ENCODE data around the gene CMTM8.

Gene CMTM8

DNA sequence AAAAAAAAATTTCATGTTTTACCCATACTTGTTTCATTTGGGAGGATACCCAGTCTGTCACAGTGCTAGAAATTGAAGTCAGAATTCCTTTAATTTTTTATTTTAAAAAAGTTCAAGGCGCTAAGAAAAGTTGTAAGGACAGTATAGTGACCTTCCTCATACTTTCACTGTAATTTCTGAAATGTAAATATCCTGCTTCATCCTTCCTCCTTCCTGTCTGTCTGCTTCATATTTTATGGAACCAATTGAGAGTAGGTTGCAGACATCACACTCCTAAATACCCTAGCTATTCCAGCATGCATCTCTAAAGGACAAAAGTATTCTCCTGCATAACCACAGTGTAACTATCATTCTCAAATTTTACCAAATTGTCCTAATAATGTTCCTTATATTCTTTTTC, 35.8 kb downstream of the CMTM8 start:
- WGBS: no CpG with 5 or more reads among the region's 1 CpG
- no peak for DNase-seq
- Histone ChIP-seq H3K79me1 (replicated peaks; ENCODE audit: low read length, poor library complexity, severe bottlenecking) (peaks cover 19% of the 10 kb centered on the region), H3K4me3 (ENCODE audit: insufficient read depth in 1 of 2, low read depth in 1 of 2, low read length in 2 of 2) (no peak overlapping the region), H3K18ac (ENCODE audit: low read depth in 1 of 2, low read length in 2 of 2) (no peak overlapping the region), H2BK120ac (ENCODE audit: low read depth, low read length) (no peak overlapping the region), H3K27ac (ENCODE audit: low read length, poor library complexity, severe bottlenecking) (no peak overlapping the region), H3K9me3 (ENCODE audit: control insufficient read depth, low read length) (no peaks in the 10 kb centered on the region), H2BK12ac (ENCODE audit: low read length in 2 of 2) (no peak overlapping the region), H3K23ac (ENCODE audit: low read length in 2 of 2) (no peak overlapping the region), H4K91ac (ENCODE audit: low read length) (no peak overlapping the region), H3K4ac (ENCODE audit: low read depth in 1 of 2, low read length in 2 of 2) (no peak overlapping the region), H2AFZ (ENCODE audit: low read depth, low read length) (no peak overlapping the region), H2AK5ac (ENCODE audit: low read length, severe bottlenecking) (no peak overlapping the region), H3K4me2 (ENCODE audit: low read length, poor library complexity, severe bottlenecking) (no peak overlapping the region), H2BK5ac (ENCODE audit: low read depth, low read length, poor library complexity, severe bottlenecking) (no peak overlapping the region), H2BK15ac (ENCODE audit: low read depth, poor library complexity, severe bottlenecking) (no peak overlapping the region), H3K36me3 (ENCODE audit: control insufficient read depth in 1 of 2, insufficient read depth in 2 of 2, low read depth in 1 of 2, low read length in 2 of 2) (no peaks in the 10 kb centered on the region), H3K9ac (ENCODE audit: low read length) (no peak overlapping the region), H3K4me1 (ENCODE audit: control insufficient read depth, insufficient read depth, low read depth, low read length) (peaks cover 1% of the 10 kb centered on the region), H3K27me3 (ENCODE audit: control insufficient read depth in 1 of 2, insufficient read depth in 1 of 2, low read length in 2 of 2) (peaks cover 0 to 9% of the 10 kb centered on the region in 2 experiments), H4K8ac (ENCODE audit: low read length) (no peak overlapping the region), H3K14ac (ENCODE audit: low read length in 2 of 2) (no peak overlapping the region)

DNA sequence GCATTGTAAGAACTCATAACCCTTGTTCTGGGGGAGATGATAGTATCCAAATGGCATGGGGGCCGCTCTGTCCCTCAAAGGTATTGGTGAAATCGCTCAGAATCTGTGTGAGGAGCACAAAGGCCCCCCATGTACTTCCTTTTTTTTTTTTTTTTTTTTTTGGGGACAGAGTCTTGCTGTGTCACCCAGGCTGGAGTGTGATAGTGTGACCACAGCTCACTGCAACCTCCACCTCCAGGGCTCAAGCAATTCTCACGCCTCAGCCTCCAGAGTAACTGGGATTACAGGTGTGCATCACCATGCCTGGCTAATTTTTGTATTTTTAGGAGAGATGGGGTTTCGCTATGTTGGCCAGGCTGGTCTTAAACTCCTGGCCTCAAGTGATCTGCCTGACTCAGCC, 37.0 kb downstream of the CMTM8 start:
- no peak overlapping the region for H2AK5ac ChIP-seq (ENCODE audit: low read length, severe bottlenecking)
- 100% methylated on average over 2 of the region's 4 CpGs for WGBS
- H3K18ac ChIP-seq (ENCODE audit: low read depth in 1 of 2, low read length in 2 of 2): no peak overlapping the region
- H2BK5ac ChIP-seq (ENCODE audit: low read depth, low read length, poor library complexity, severe bottlenecking): no peak overlapping the region
- peaks cover 25% of the 10 kb centered on the region for H3K79me1 ChIP-seq (replicated peaks; ENCODE audit: low read length, poor library complexity, severe bottlenecking)
- H3K27ac ChIP-seq (ENCODE audit: low read length, poor library complexity, severe bottlenecking): no peak overlapping the region
- no peak for DNase-seq
- H2BK12ac ChIP-seq (ENCODE audit: low read length in 2 of 2): no peak overlapping the region
- H3K4me3 ChIP-seq (ENCODE audit: insufficient read depth in 1 of 2, low read depth in 1 of 2, low read length in 2 of 2): no peak overlapping the region
- no peaks in the 10 kb centered on the region for H3K9me3 ChIP-seq (ENCODE audit: control insufficient read depth, low read length)
- no peak overlapping the region for H3K9ac ChIP-seq (ENCODE audit: low read length)
- no peak overlapping the region for H4K91ac ChIP-seq (ENCODE audit: low read length)
- H2BK120ac ChIP-seq (ENCODE audit: low read depth, low read length): no peak overlapping the region
- H3K14ac ChIP-seq (ENCODE audit: low read length in 2 of 2): no peak overlapping the region
- no peak overlapping the region for H3K23ac ChIP-seq (ENCODE audit: low read length in 2 of 2)
- H2BK15ac ChIP-seq (ENCODE audit: low read depth, poor library complexity, severe bottlenecking): no peak overlapping the region
- H4K8ac ChIP-seq (ENCODE audit: low read length): no peak overlapping the region
- peaks cover 1% of the 10 kb centered on the region for H3K4me1 ChIP-seq (ENCODE audit: control insufficient read depth, insufficient read depth, low read depth, low read length)
- no peaks in the 10 kb centered on the region for H3K36me3 ChIP-seq (ENCODE audit: control insufficient read depth in 1 of 2, insufficient read depth in 2 of 2, low read depth in 1 of 2, low read length in 2 of 2)
- no peak overlapping the region for H3K4ac ChIP-seq (ENCODE audit: low read depth in 1 of 2, low read length in 2 of 2)
- no peak overlapping the region for H2AFZ ChIP-seq (ENCODE audit: low read depth, low read length)
- no peak overlapping the region for H3K4me2 ChIP-seq (ENCODE audit: low read length, poor library complexity, severe bottlenecking)
- H3K27me3 ChIP-seq (ENCODE audit: control insufficient read depth in 1 of 2, insufficient read depth in 1 of 2, low read length in 2 of 2): peaks cover 0 to 9% of the 10 kb centered on the region in 2 experiments

DNA sequence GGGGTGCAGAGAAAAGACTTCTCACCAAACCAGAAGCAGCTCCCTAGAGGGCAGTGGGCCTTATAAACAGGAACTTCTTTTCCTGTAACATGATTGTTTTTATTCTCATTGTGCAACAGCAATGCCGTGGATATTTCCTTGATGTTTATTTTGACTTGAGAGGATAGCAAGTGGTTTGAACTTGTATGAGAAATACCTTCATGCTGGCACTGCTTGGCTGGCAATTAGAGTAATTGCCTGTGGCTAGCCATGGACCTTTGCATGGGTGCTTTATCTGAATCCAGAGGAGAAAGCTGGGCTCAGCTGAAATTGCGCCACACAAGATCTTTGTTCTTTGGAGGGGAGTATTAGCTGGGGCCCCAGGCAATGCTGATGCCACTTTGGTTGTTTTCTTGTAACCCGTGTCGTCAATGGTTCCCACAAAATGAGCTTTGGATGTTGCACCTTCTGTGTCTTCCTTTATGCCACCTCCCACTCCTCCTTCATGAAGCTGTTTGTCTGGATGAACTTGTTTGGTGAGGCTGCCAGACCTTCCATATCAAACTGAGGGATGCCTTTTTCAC, 37.9 kb downstream of the CMTM8 start:
- Histone ChIP-seq H3K4ac (ENCODE audit: low read depth in 1 of 2, low read length in 2 of 2) (no peak overlapping the region), H3K18ac (ENCODE audit: low read depth in 1 of 2, low read length in 2 of 2) (no peak overlapping the region), H2BK12ac (ENCODE audit: low read length in 2 of 2) (no peak overlapping the region), H3K27me3 (ENCODE audit: control insufficient read depth in 1 of 2, insufficient read depth in 1 of 2, low read length in 2 of 2) (peaks cover 0 to 9% of the 10 kb centered on the region in 2 experiments), H2BK5ac (ENCODE audit: low read depth, low read length, poor library complexity, severe bottlenecking) (no peak overlapping the region), H3K9ac (ENCODE audit: low read length) (no peak overlapping the region), H3K4me2 (ENCODE audit: low read length, poor library complexity, severe bottlenecking) (no peak overlapping the region), H3K27ac (ENCODE audit: low read length, poor library complexity, severe bottlenecking) (no peak overlapping the region), H3K79me1 (replicated peaks; ENCODE audit: low read length, poor library complexity, severe bottlenecking) (peaks cover 27% of the 10 kb centered on the region), H3K9me3 (ENCODE audit: control insufficient read depth, low read length) (no peaks in the 10 kb centered on the region), H4K8ac (ENCODE audit: low read length) (peak overlapping the region; percentile 49), H2BK15ac (ENCODE audit: low read depth, poor library complexity, severe bottlenecking) (no peak overlapping the region), H2BK120ac (ENCODE audit: low read depth, low read length) (no peak overlapping the region), H3K4me3 (ENCODE audit: insufficient read depth in 1 of 2, low read depth in 1 of 2, low read length in 2 of 2) (no peak overlapping the region), H2AFZ (ENCODE audit: low read depth, low read length) (no peak overlapping the region), H3K14ac (ENCODE audit: low read length in 2 of 2) (no peak overlapping the region), H3K4me1 (ENCODE audit: control insufficient read depth, insufficient read depth, low read depth, low read length) (peaks cover 1% of the 10 kb centered on the region), H3K23ac (ENCODE audit: low read length in 2 of 2) (no peak overlapping the region), H3K36me3 (ENCODE audit: control insufficient read depth in 1 of 2, insufficient read depth in 2 of 2, low read depth in 1 of 2, low read length in 2 of 2) (no peaks in the 10 kb centered on the region), H2AK5ac (ENCODE audit: low read length, severe bottlenecking) (no peak overlapping the region), H4K91ac (ENCODE audit: low read length) (no peak overlapping the region)
- peak; percentile 30 for DNase-seq
- WGBS: 69% methylated on average over 4 of the region's 4 CpGs

DNA sequence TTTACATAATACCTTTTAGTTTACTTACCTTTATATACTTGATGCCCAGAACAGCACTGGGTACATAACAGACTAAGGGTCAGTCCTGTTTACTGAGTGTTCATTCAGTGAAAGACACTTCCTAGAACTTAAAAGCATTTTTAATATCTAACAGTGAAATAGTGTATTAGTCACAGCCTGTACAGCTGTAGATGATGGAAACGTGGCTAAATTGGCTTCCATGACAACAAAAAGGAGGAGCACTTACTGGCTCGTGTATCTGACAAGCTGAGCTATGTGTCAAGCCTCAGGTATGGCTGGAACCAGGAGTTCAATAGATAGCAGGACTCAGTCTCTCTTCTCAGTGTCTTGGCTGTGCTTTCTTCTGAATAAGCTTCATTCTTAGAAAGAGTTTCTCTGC, 40.2 kb downstream of the CMTM8 start:
- no peaks in the 10 kb centered on the region for H3K36me3 ChIP-seq (ENCODE audit: control insufficient read depth in 1 of 2, insufficient read depth in 2 of 2, low read depth in 1 of 2, low read length in 2 of 2)
- H3K9ac ChIP-seq (ENCODE audit: low read length): no peak overlapping the region
- no peak overlapping the region for H4K91ac ChIP-seq (ENCODE audit: low read length)
- H3K4me2 ChIP-seq (ENCODE audit: low read length, poor library complexity, severe bottlenecking): no peak overlapping the region
- H2AFZ ChIP-seq (ENCODE audit: low read depth, low read length): no peak overlapping the region
- no peak for DNase-seq
- H3K23ac ChIP-seq (ENCODE audit: low read length in 2 of 2): no peak overlapping the region
- H2BK5ac ChIP-seq (ENCODE audit: low read depth, low read length, poor library complexity, severe bottlenecking): no peak overlapping the region
- H3K4me1 ChIP-seq (ENCODE audit: control insufficient read depth, insufficient read depth, low read depth, low read length): peaks cover 4% of the 10 kb centered on the region
- no peak overlapping the region for H4K8ac ChIP-seq (ENCODE audit: low read length)
- H3K9me3 ChIP-seq (ENCODE audit: control insufficient read depth, low read length): no peaks in the 10 kb centered on the region
- H3K4ac ChIP-seq (ENCODE audit: low read depth in 1 of 2, low read length in 2 of 2): no peak overlapping the region
- no peak overlapping the region for H3K4me3 ChIP-seq (ENCODE audit: insufficient read depth in 1 of 2, low read depth in 1 of 2, low read length in 2 of 2)
- WGBS: 59% methylated on average over 2 of the region's 2 CpGs
- H2AK5ac ChIP-seq (ENCODE audit: low read length, severe bottlenecking): no peak overlapping the region
- H2BK120ac ChIP-seq (ENCODE audit: low read depth, low read length): no peak overlapping the region
- H3K14ac ChIP-seq (ENCODE audit: low read length in 2 of 2): no peak overlapping the region
- no peak overlapping the region for H3K18ac ChIP-seq (ENCODE audit: low read depth in 1 of 2, low read length in 2 of 2)
- H3K27me3 ChIP-seq (ENCODE audit: control insufficient read depth in 1 of 2, insufficient read depth in 1 of 2, low read length in 2 of 2): peaks cover 0 to 18% of the 10 kb centered on the region in 2 experiments
- no peak overlapping the region for H2BK12ac ChIP-seq (ENCODE audit: low read length in 2 of 2)
- H3K79me1 ChIP-seq (replicated peaks; ENCODE audit: low read length, poor library complexity, severe bottlenecking): peaks cover 31% of the 10 kb centered on the region
- H2BK15ac ChIP-seq (ENCODE audit: low read depth, poor library complexity, severe bottlenecking): no peak overlapping the region
- H3K27ac ChIP-seq (ENCODE audit: low read length, poor library complexity, severe bottlenecking): no peak overlapping the region
